GM12873 (cell line): ENCODE measurements around the gene MAP3K20.

Experiments
- CTCF ChIP-seq: IDR thresholded peaks from 2 replicates; pipeline ENCODE4 v1.5.1; 2012; ENCODE audit warnings: low read depth, mild to moderate bottlenecking, moderate library complexity, low read length, control low read depth; ENCODE audit not compliant: insufficient read depth; ENCODE audit errors: missing control alignments

MAP3K20 gene

DNA sequence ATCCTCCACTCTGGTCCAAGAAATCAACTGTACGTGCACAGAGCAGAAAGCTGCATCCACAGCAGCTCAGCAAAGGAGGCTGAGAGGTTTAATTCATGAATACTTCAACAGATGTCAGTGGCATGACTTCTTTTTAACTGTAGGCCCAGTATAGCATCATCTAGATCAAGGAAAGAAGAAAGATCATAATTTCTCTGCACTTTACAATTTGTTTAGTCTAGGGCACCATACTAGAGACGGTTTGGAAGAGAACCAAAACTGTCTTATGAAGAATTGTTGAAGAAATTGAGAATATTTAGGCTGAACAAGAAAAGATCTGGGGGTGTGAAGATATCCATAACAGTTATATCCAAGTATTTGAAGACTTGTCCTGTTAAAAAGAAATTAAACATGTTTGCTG lies 30.5 kb upstream of the MAP3K20 start:
- TF ChIP-seq CTCF, result no peak

- TF ChIP-seq CTCF, result no peak
These were observed 27.1 kb upstream of the MAP3K20 start for GRCh38 chr2:173048522-173048896.

DNA sequence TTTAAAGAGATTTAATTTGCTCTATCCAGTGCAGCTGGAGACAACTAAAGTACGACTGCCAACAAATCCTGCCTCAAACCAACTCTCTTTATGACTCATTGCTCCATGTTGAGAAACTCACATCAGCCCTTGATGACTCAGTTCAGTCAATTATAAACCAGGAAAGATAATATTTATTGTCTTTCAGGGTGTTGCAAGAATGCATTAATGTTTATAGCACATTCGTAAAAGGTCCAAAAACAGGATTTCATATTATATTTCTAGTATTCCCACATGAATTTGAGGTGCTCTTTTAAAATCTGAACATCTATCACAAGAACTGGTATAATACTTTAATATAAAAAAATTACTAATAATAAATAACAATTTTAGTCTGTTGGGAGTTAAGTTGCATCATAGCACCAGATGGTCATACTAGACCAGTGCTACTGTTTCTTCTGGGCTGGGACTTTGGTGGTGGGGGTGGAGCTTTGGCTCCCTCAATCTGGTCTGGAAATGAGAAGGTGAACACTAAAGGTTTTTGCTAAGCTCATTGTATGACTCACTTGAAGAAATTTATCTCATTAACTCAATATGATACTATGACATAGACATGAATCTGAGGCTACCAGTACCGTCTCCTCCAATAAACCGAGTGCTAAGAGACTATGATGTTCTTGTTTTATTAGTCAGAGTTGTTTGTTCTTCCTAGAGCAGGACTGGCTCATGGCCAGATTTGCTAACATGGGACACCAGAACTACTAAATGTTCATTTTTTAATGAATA lies 26.6 kb upstream of the MAP3K20 start:
- TF ChIP-seq CTCF, result no peak

DNA sequence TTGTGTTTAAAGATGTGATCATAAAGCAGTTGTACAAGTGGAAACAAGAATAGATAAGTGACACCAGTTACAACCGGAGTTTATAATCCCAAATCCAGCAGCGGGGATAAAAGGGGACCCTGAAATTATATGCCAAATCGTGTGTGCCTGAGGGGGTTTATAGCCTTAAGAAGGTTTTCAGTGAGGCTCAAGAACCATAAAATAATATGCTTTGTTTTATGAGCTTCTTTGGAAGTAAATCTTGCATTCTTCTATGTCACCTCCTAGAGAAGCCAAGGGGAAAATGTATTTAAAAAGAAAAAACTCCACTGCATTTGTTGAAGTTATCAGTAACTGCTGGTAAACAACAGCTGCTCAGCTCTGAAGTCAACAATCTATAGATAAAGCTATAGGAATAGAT lies 25.8 kb upstream of the MAP3K20 start:
- TF ChIP-seq CTCF, result no peak

- TF ChIP-seq CTCF, result no peak
These were observed 25.0 kb upstream of the MAP3K20 start for GRCh38 chr2:173050684-173051083.

- no peak for TF ChIP-seq CTCF
These were observed 24.0 kb upstream of the MAP3K20 start for GRCh38 chr2:173051463-173052215.

GRCh38 chr2:173053043-173053699 lies 22.5 kb upstream of the MAP3K20 start:
- no peak for TF ChIP-seq CTCF
